ENCODE measurements around the gene CYP11A1. TPM values are rescaled to one million over a fixed set of nuclear protein-coding genes. Genes with fewer than 3 reads are reported as not detected.

CYP11A1 gene
- polyA plus RNA-seq, 1 donor: 0.55 TPM

DNA sequence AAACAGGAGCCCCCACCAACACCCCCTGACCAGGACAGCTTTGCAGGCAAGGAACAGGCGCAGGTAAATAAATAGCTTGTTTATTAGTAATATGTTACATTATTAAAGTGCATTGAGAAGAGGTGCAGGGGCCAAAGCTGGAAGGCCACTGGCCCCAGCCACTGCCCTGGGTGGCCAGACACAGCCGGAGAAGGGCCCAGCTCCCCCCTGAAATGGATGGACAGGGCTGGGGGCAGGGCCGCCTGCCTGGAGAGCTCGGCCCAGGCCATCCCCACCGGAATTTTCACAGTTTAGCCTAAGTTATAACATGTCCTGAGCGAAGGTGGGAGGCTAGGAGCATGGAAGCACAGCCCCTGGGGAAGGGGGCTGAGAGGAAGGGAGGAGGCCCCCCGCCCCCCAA, 41.8 kb upstream of the CYP11A1 start:
- Histone ChIP-seq H3K27me3 (ENCODE audit: control insufficient read depth, insufficient read depth, low read length) (peaks cover 19% of the 10 kb centered on the region), H3K4me1 (ENCODE audit: control insufficient read depth, insufficient read depth, low read length) (no peaks in the 10 kb centered on the region), H3K36me3 (ENCODE audit: control insufficient read depth, insufficient read depth, low read length) (no peaks in the 10 kb centered on the region), H3K27ac (ENCODE audit: low read length) (no peak overlapping the region), H3K9me3 (ENCODE audit: control insufficient read depth, low read depth, low read length) (no peaks in the 10 kb centered on the region), H3K4me3 (ENCODE audit: low read length) (no peak overlapping the region)
- WGBS (ENCODE audit: insufficient coverage, low lambda C conversion rate): no CpG with 5 or more reads among the region's 7 CpGs
- no peak for DNase-seq

DNA sequence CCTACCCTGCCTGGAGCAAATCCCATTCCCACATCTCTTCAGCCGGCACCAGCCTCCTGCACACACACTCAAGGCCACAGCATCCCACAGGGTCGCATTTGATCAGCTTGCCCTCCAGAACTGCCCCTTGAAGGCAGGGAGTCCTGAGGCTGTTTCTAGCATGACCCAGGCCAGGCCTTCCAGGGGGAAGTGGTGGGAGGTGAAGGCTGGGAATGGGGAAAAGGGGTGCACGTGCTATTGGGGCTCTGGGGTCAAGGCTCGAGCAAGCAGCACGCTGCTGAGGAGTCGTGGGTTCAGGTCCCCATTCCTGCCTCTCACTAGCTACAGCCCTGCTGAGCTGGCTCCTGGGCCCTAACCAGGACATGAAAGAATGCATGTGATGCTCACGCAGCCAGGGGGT, 41.4 kb upstream of the CYP11A1 start:
- H3K27ac ChIP-seq (ENCODE audit: low read length): no peak overlapping the region
- WGBS (ENCODE audit: insufficient coverage, low lambda C conversion rate): no CpG with 5 or more reads among the region's 7 CpGs
- H3K9me3 ChIP-seq (ENCODE audit: control insufficient read depth, low read depth, low read length): no peaks in the 10 kb centered on the region

DNA sequence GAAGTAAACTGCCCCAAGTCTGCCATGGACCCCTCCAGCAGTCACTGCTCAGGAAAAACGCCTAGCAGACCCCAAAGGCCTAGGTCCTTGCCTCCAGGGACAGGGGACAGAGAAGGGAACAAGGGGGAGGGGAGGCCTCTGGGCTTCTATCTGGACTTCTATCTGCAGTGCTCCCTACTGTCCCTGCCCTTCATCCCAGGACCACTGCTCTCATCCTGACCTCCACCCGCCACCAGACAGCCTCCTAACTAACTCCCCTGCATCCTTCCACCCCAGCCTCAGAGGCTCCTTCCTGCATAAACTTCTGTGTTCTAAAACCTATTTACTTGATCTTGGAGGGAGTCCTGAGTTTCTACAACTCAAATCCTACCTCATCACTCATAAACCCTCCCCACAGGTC, 40.9 kb upstream of the CYP11A1 start:
- Histone ChIP-seq H3K9me3 (ENCODE audit: control insufficient read depth, low read depth, low read length) (no peaks in the 10 kb centered on the region), H3K4me3 (ENCODE audit: low read length) (no peak overlapping the region), H3K27me3 (ENCODE audit: control insufficient read depth, insufficient read depth, low read length) (peaks cover 19% of the 10 kb centered on the region), H3K4me1 (ENCODE audit: control insufficient read depth, insufficient read depth, low read length) (peaks cover 4% of the 10 kb centered on the region), H3K27ac (ENCODE audit: low read length) (no peak overlapping the region), H3K36me3 (ENCODE audit: control insufficient read depth, insufficient read depth, low read length) (no peaks in the 10 kb centered on the region)
- WGBS (ENCODE audit: insufficient coverage, low lambda C conversion rate): 60% methylated on average over 1 of the region's 2 CpGs
- DNase-seq: no peak

More for the DNA sequence above, 41.4 kb upstream of the CYP11A1 start:
- H3K4me3 ChIP-seq (ENCODE audit: low read length): no peak overlapping the region
- no peaks in the 10 kb centered on the region for H3K36me3 ChIP-seq (ENCODE audit: control insufficient read depth, insufficient read depth, low read length)
- DNase-seq: no peak
- no peaks in the 10 kb centered on the region for H3K4me1 ChIP-seq (ENCODE audit: control insufficient read depth, insufficient read depth, low read length)
- peaks cover 19% of the 10 kb centered on the region for H3K27me3 ChIP-seq (ENCODE audit: control insufficient read depth, insufficient read depth, low read length)

DNA sequence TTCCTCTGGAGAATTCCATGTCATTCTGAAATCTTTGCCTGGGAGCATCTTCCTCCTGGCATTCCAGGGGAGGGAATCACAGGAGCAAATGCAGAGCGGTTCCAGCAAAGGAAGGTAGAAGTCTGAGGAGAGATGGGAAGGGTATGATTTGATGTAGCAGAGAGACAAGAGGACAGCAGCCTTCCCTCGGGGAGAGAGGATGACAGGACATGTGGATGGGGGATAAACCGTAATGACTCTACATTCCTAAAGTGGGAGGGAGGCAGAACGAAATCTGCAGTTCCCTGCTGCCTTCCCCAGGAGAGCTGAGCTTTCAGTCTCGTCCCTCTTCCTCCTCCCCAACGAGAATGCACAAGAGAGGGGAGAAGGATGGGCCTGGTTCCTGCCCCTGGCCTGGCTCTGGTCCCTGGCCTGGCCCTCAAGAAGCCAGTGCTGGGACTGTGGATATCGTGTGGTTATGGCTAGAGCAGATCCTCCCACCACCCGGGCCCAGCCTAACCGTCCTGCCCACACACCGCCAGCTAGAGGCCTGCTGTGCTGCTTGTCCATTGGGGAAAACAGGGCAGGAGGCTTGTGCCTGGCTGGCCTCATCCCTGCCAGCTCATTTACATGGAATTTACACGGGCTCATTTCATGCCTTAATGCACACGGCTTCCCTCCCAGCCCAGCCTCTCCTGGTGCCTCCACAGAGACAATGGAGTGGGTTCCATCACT, 39.7 kb upstream of the CYP11A1 start:
- WGBS (ENCODE audit: insufficient coverage, low lambda C conversion rate): 50% methylated on average over 1 of the region's 12 CpGs

DNA sequence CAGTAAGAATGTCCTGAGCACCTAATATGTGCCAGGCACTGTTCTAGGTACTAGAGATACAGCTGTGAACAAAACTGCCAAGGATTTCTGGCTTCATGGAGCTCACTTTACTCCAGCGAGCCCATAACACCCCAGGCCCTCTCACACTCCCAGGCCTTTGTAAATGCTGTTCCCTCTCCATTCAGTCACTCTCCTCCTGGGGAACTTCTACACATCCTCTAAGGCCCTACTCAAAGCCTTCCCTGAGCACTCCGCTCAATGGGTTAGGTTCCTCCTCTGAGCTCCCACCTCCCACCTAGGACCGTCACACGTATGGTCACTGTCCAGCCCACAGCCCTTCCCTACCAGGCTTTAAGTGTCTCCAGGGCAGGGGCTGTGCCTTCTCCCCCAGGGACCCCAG, 39.1 kb upstream of the CYP11A1 start:
- Histone ChIP-seq H3K4me3 (ENCODE audit: low read length) (no peak overlapping the region), H3K9me3 (ENCODE audit: control insufficient read depth, low read depth, low read length) (no peaks in the 10 kb centered on the region), H3K36me3 (ENCODE audit: control insufficient read depth, insufficient read depth, low read length) (no peaks in the 10 kb centered on the region), H3K27ac (ENCODE audit: low read length) (no peak overlapping the region), H3K4me1 (ENCODE audit: control insufficient read depth, insufficient read depth, low read length) (peaks cover 8% of the 10 kb centered on the region), H3K27me3 (ENCODE audit: control insufficient read depth, insufficient read depth, low read length) (peaks cover 24% of the 10 kb centered on the region)
- DNase-seq: no peak
- no CpG with 5 or more reads among the region's 4 CpGs for WGBS (ENCODE audit: insufficient coverage, low lambda C conversion rate)

More for the DNA sequence above, 39.7 kb upstream of the CYP11A1 start:
- Histone ChIP-seq H3K9me3 (ENCODE audit: control insufficient read depth, low read depth, low read length) (no peaks in the 10 kb centered on the region), H3K4me1 (ENCODE audit: control insufficient read depth, insufficient read depth, low read length) (peaks cover 8% of the 10 kb centered on the region), H3K4me3 (ENCODE audit: low read length) (no peak overlapping the region), H3K27ac (ENCODE audit: low read length) (no peak overlapping the region), H3K27me3 (ENCODE audit: control insufficient read depth, insufficient read depth, low read length) (peaks cover 19% of the 10 kb centered on the region), H3K36me3 (ENCODE audit: control insufficient read depth, insufficient read depth, low read length) (no peaks in the 10 kb centered on the region)
- no peak for DNase-seq

DNA sequence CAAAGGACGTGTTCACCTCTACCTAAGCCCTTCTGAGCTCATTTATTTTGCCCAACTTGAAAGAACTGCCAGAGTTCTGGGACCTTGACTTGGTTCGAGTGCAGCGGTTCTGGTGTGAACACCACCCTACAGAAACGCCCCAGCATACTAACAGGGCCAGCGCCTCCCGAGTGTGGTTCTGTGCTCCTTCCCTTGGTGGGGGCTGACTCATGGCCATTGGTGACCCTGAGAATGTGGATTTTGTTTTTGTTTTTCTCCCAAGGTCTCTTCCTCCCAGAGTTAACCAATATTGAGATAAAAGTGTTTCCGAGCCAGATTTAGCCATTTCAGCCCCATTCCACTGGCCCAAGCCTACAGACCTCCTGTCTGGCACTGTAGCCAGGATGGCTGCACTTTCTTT, 38.4 kb upstream of the CYP11A1 start:
- Histone ChIP-seq H3K36me3 (ENCODE audit: control insufficient read depth, insufficient read depth, low read length) (no peaks in the 10 kb centered on the region), H3K27ac (ENCODE audit: low read length) (no peak overlapping the region)
- no CpG with 5 or more reads among the region's 7 CpGs for WGBS (ENCODE audit: insufficient coverage, low lambda C conversion rate)

DNA sequence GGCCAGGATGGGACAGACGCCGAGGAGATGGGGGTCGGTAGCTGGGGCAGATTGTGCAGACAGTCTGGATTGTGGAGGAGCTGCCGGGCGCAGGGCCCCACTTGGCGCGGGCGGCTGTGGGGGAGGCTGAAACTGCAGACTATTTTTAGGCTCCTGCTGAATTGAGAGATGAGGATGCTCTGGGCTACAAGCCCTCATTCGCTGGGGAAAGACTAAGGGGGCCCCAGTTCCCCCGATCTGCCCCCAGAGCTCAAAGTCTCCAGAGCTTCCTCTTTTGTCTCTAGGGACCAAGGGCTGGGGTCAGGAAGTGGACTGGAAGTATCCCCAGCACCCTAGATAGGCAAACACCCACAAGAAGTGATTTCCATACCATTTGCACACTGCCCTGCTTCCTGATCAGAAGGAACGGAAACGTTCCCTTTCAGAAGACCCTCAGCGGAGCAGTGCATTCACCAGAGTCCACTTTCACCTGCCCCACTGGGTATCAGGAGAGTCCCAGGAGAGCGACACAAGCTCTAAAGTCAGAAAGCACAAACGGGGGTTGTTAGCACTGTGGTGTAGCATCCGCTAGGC, 36.6 kb upstream of the CYP11A1 start:
- peaks cover 30% of the 10 kb centered on the region for H3K27me3 ChIP-seq (ENCODE audit: control insufficient read depth, insufficient read depth, low read length)
- no peaks in the 10 kb centered on the region for H3K36me3 ChIP-seq (ENCODE audit: control insufficient read depth, insufficient read depth, low read length)
- peaks cover 8% of the 10 kb centered on the region for H3K4me1 ChIP-seq (ENCODE audit: control insufficient read depth, insufficient read depth, low read length)
- peak overlapping the region; percentile 1 for H3K27ac ChIP-seq (ENCODE audit: low read length)
- no peak overlapping the region for H3K4me3 ChIP-seq (ENCODE audit: low read length)
- WGBS (ENCODE audit: insufficient coverage, low lambda C conversion rate): no CpG with 5 or more reads among the region's 16 CpGs
- H3K9me3 ChIP-seq (ENCODE audit: control insufficient read depth, low read depth, low read length): no peaks in the 10 kb centered on the region
- DNase-seq: peak in 1 of 2 donors; percentile 26

More for the DNA sequence above, 38.4 kb upstream of the CYP11A1 start:
- H3K4me3 ChIP-seq (ENCODE audit: low read length): no peak overlapping the region
- no peaks in the 10 kb centered on the region for H3K9me3 ChIP-seq (ENCODE audit: control insufficient read depth, low read depth, low read length)
- H3K27me3 ChIP-seq (ENCODE audit: control insufficient read depth, insufficient read depth, low read length): peaks cover 25% of the 10 kb centered on the region
- peaks cover 8% of the 10 kb centered on the region for H3K4me1 ChIP-seq (ENCODE audit: control insufficient read depth, insufficient read depth, low read length)
- no peak for DNase-seq

DNA sequence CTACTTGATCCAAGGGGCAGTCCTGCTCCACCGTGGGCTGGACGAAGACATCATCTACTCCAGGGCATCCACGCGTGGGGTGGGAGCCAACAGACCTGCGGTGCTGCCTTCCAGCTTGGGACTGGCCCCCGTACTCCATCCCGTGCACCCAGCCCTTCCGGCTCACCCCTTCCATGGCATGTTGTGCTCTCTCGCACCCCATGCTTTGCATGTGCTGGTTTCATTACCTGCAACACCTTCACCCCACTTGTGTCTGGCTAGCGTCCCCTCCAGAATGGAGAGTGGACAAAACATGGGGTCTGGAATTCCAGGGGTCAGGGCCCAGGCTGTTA, 36.1 kb upstream of the CYP11A1 start:
- Histone ChIP-seq H3K27me3 (ENCODE audit: control insufficient read depth, insufficient read depth, low read length) (peaks cover 30% of the 10 kb centered on the region), H3K36me3 (ENCODE audit: control insufficient read depth, insufficient read depth, low read length) (no peaks in the 10 kb centered on the region), H3K4me3 (ENCODE audit: low read length) (no peak overlapping the region), H3K9me3 (ENCODE audit: control insufficient read depth, low read depth, low read length) (no peaks in the 10 kb centered on the region), H3K4me1 (ENCODE audit: control insufficient read depth, insufficient read depth, low read length) (peaks cover 8% of the 10 kb centered on the region), H3K27ac (ENCODE audit: low read length) (peak overlapping the region; percentile 1)
- no CpG with 5 or more reads among the region's 10 CpGs for WGBS (ENCODE audit: insufficient coverage, low lambda C conversion rate)
- DNase-seq: no peak

DNA sequence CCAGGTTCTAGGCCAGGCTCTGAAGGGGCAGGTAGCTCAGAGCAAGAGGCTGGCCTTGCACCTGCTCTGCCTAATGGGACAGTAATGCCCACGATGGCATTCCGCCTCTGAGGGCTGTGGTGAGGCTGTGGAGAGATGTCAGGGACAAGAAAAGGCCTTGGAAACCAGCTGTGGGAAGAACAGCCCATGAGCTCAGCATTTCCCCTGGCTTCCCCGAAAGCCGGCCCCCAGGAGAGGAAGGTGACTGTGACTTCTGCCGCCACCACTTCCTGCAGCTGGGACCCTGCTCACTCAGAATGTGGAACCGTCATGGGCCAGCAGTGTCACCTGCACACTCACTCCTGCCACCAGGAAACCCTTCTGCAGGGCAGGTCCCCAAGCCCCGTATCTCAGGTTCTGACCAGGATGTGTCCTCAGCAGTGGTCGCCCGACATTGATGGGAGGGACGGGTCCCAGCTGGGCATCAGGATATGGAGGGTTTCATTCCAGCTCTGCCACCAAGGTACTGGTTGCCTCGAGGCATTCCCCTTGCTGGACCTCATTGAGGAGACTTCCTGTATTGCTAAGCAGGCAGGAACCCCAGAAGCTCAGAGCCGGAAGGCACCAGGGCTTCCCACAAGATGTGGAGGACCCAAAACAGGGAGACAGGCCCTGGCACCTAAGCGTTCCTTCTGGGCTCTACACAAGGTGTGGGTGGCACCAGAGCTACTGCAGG, 35.6 kb upstream of the CYP11A1 start:
- H3K27ac ChIP-seq (ENCODE audit: low read length): no peak overlapping the region
- DNase-seq: no peak
- peaks cover 30% of the 10 kb centered on the region for H3K27me3 ChIP-seq (ENCODE audit: control insufficient read depth, insufficient read depth, low read length)
- no peaks in the 10 kb centered on the region for H3K9me3 ChIP-seq (ENCODE audit: control insufficient read depth, low read depth, low read length)
- no CpG with 5 or more reads among the region's 13 CpGs for WGBS (ENCODE audit: insufficient coverage, low lambda C conversion rate)
- peaks cover 8% of the 10 kb centered on the region for H3K4me1 ChIP-seq (ENCODE audit: control insufficient read depth, insufficient read depth, low read length)
- no peak overlapping the region for H3K4me3 ChIP-seq (ENCODE audit: low read length)
- H3K36me3 ChIP-seq (ENCODE audit: control insufficient read depth, insufficient read depth, low read length): no peaks in the 10 kb centered on the region

DNA sequence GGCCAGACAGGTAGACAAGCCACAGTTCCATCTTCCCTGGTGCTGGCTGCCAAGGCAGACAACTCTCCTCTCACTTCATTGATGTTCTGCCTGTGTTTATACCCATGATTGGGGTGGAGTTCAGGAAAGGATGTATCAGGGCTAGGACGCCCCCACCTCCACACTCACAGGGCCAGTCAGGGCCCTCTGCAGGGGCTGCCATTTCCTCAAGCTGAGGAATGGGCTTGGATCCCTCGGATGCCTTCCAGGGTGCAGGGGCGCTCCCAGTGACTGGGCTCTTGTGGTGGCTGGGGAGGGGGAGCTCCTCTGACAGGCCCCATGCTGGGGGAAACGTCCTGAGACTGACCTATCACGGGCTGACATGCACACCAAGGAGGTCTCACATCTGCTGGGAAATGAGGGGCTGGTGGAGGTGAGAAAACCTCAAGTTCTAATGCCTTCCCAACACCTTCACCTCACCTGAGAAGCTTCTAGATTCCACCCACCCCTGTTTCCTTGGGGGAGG, 34.9 kb upstream of the CYP11A1 start:
- no peak overlapping the region for H3K27ac ChIP-seq (ENCODE audit: low read length)
- H3K9me3 ChIP-seq (ENCODE audit: control insufficient read depth, low read depth, low read length): no peaks in the 10 kb centered on the region
- no CpG with 5 or more reads among the region's 5 CpGs for WGBS (ENCODE audit: insufficient coverage, low lambda C conversion rate)
- H3K4me3 ChIP-seq (ENCODE audit: low read length): no peak overlapping the region
- H3K4me1 ChIP-seq (ENCODE audit: control insufficient read depth, insufficient read depth, low read length): peaks cover 8% of the 10 kb centered on the region
- peaks cover 26% of the 10 kb centered on the region for H3K27me3 ChIP-seq (ENCODE audit: control insufficient read depth, insufficient read depth, low read length)
- DNase-seq: no peak
- H3K36me3 ChIP-seq (ENCODE audit: control insufficient read depth, insufficient read depth, low read length): no peaks in the 10 kb centered on the region
